Right lobe of liver (tissue), 4 donors: ENCODE results near the gene MYO7A.

Source experiments
- POLR2A ChIP-seq: fragments of 450-650 bp; IDR thresholded peaks from one replicate; pipeline ENCODE4 v1.6.1; 2017; ENCODE audit warnings: antibody characterized with exemption, mild to moderate bottlenecking
- TF ChIP-seq, protein P1 (sequence below), 4 donors: fragments of 200-600 bp in 3 of 4; fragments of 450-650 bp in 1 of 4; IDR thresholded peaks; one replicate each; pipeline versions ENCODE4 v1.5.1 to v1.8.0; 2016 to 2022; ENCODE audit warnings: antibody characterized with exemption in 4 of 4, mild to moderate bottlenecking in 2 of 4
- donor health status: DM: no; HTN: no; CAD: no.
- donor health status: DM: no; HTN: no; CAD: no.
- donor health status: DM: no; HTN: yes; CAD: no.

DNA sequence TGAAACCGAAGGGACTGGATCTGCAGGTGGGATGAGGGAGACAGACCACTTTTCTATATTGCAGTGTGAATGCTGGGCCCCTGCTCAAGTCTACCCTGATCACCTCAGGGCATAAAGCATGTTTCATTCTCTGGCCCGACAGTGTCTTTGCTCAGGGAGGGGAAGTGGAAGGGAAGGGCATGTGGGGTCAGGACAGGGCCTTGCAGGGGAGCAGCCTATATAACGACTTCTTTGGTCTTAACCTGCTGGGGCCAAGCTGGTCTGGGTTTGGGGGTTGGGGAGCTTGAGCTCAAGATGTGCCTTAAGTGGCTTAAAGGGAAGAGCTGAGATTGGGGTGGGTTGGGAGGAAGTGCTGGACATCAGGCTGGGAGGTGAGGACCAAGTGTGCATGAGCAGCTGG lies 87.1 kb downstream of the MYO7A start:
- TF ChIP-seq, protein P1, sequence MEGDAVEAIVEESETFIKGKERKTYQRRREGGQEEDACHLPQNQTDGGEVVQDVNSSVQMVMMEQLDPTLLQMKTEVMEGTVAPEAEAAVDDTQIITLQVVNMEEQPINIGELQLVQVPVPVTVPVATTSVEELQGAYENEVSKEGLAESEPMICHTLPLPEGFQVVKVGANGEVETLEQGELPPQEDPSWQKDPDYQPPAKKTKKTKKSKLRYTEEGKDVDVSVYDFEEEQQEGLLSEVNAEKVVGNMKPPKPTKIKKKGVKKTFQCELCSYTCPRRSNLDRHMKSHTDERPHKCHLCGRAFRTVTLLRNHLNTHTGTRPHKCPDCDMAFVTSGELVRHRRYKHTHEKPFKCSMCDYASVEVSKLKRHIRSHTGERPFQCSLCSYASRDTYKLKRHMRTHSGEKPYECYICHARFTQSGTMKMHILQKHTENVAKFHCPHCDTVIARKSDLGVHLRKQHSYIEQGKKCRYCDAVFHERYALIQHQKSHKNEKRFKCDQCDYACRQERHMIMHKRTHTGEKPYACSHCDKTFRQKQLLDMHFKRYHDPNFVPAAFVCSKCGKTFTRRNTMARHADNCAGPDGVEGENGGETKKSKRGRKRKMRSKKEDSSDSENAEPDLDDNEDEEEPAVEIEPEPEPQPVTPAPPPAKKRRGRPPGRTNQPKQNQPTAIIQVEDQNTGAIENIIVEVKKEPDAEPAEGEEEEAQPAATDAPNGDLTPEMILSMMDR (IDR thresholded peaks at IDR 0.05) = no peak
- no peak for TF ChIP-seq POLR2A
